Measurements from ENCODE around the gene ACSF3. TPM values are rescaled to one million over a fixed set of nuclear protein-coding genes. Genes with fewer than 3 reads are reported as not detected.

ACSF3 gene
- total RNA-seq, 4 donors from 2014 or later = 29.9 to 48.0 (median 40.3) TPM

GRCh38 chr16:89134269-89134668 lies 40.6 kb downstream of the ACSF3 start:
- DNase-seq (ENCODE audit: low spot score in 2 of 2) = no peak
- peaks cover 0 to 83% (median 26%) of the 10 kb centered on the region in 3 donors for H3K36me3 ChIP-seq
- WGBS, 2 donors = 84 to 86% methylated on average over 20 of the region's 20 CpGs

GRCh38 chr16:89135166-89135565 lies 41.5 kb downstream of the ACSF3 start:
- H3K4me3 ChIP-seq = no peak overlapping the region
- H3K36me3 ChIP-seq = peaks cover 0 to 81% (median 26%) of the 10 kb centered on the region in 3 donors
- no peaks in the 10 kb centered on the region for H3K27me3 ChIP-seq
- no peak overlapping the region for H3K27ac ChIP-seq
- TF ChIP-seq POLR2A (IDR thresholded peaks at IDR 0.05) = no peak
- TF ChIP-seq CTCF (IDR thresholded peaks at IDR 0.05) = no peak
- no peak for TF ChIP-seq EP300 (IDR thresholded peaks at IDR 0.05)
- peaks cover 0 to 4% (median 0%) of the 10 kb centered on the region in 4 donors for H3K9me3 ChIP-seq
- H3K4me1 ChIP-seq = no peaks in the 10 kb centered on the region
- 91 to 95% methylated on average over 11 of the region's 11 CpGs for WGBS, 2 donors
- no peak for DNase-seq (ENCODE audit: low spot score in 2 of 2)

More at GRCh38 chr16:89134269-89134668, 40.6 kb downstream of the ACSF3 start:
- Histone ChIP-seq H3K9me3 (peaks cover 0 to 5% (median 0%) of the 10 kb centered on the region in 4 donors), H3K4me3 (no peak overlapping the region), H3K27ac (no peak overlapping the region), H3K4me1 (no peaks in the 10 kb centered on the region), H3K27me3 (no peaks in the 10 kb centered on the region)
- TF ChIP-seq EP300 (IDR thresholded peaks at IDR 0.05) (no peak), CTCF (IDR thresholded peaks at IDR 0.05) (no peak), POLR2A (IDR thresholded peaks at IDR 0.05) (no peak)

GRCh38 chr16:89135971-89136765 lies 42.5 kb downstream of the ACSF3 start:
- Histone ChIP-seq H3K27ac (no peak overlapping the region), H3K4me3 (no peak overlapping the region), H3K36me3 (peaks cover 0 to 85% (median 26%) of the 10 kb centered on the region in 3 donors), H3K27me3 (no peaks in the 10 kb centered on the region), H3K9me3 (no peaks in the 10 kb centered on the region), H3K4me1 (no peaks in the 10 kb centered on the region)
- WGBS, 2 donors = 86 to 88% methylated on average over 34 to 35 of the region's 35 CpGs
- no peak for DNase-seq (ENCODE audit: low spot score in 2 of 2)
- no peak for TF ChIP-seq EP300 (IDR thresholded peaks at IDR 0.05)
- TF ChIP-seq CTCF (IDR thresholded peaks at IDR 0.05) = no peak
- TF ChIP-seq POLR2A (IDR thresholded peaks at IDR 0.05) = no peak

- 93 to 97% methylated on average over 17 of the region's 17 CpGs for WGBS, 2 donors
- H3K9me3 ChIP-seq = no peaks in the 10 kb centered on the region
- no peaks in the 10 kb centered on the region for H3K4me1 ChIP-seq
- no peak overlapping the region for H3K27ac ChIP-seq
- H3K27me3 ChIP-seq = no peaks in the 10 kb centered on the region
- DNase-seq (ENCODE audit: low spot score in 2 of 2) = no peak
- TF ChIP-seq CTCF (IDR thresholded peaks at IDR 0.05) (no peak), EP300 (IDR thresholded peaks at IDR 0.05) (no peak), POLR2A (IDR thresholded peaks at IDR 0.05) (no peak)
- peaks cover 0 to 88% (median 26%) of the 10 kb centered on the region in 3 donors for H3K36me3 ChIP-seq
- H3K4me3 ChIP-seq = no peak overlapping the region
Measured at GRCh38 chr16:89136931-89137330, 43.3 kb downstream of the ACSF3 start.
